GM18508 (cell line): Measurements from ENCODE around the gene SELENOI.

Experiments used
- ATAC-seq: cut with Tn5 transposase; IDR thresholded peaks from one replicate; pipeline ENCODE4 v1.9.1; 2021; ENCODE audit warnings: moderate number of reproducible peaks; ENCODE audit not compliant: insufficient read depth, unreplicated experiment

SELENOI gene

GRCh38 chr2:26401739-26402541 is 56.0 kb downstream of the SELENOI start, which contains the start of gene DRC1:
DRC1 (plus strand) TSS chr2:26401920; CDS start chr2:26401990, 70 bp downstream.
- ATAC-seq, result no peak

- ATAC-seq, result no peak
Measured at GRCh38 chr2:26407526-26407925, 61.6 kb downstream of the SELENOI start.

GRCh38 chr2:26409785-26410184 is 63.8 kb downstream of the SELENOI start:
- ATAC-seq, result no peak

GRCh38 chr2:26410764-26411243 is 64.9 kb downstream of the SELENOI start:
- ATAC-seq, result no peak

GRCh38 chr2:26411419-26411818 is 65.5 kb downstream of the SELENOI start:
- ATAC-seq, result no peak

GRCh38 chr2:26412091-26412673 is 66.2 kb downstream of the SELENOI start:
- no peak for ATAC-seq

GRCh38 chr2:26414311-26414710 is 68.4 kb downstream of the SELENOI start:
- no peak for ATAC-seq

GRCh38 chr2:26421961-26422360 is 76.0 kb downstream of the SELENOI start:
- no peak for ATAC-seq

GRCh38 chr2:26422947-26423629 is 77.1 kb downstream of the SELENOI start:
- no peak for ATAC-seq

- ATAC-seq, result no peak
Measured at GRCh38 chr2:26423750-26424149, 77.8 kb downstream of the SELENOI start.

- no peak for ATAC-seq
Measured at GRCh38 chr2:26424221-26424620, 78.3 kb downstream of the SELENOI start.

GRCh38 chr2:26428846-26429245 is 82.9 kb downstream of the SELENOI start:
- ATAC-seq, result no peak

- ATAC-seq, result no peak
Measured at GRCh38 chr2:26429779-26430578, 84.0 kb downstream of the SELENOI start.

GRCh38 chr2:26430826-26431225 is 84.9 kb downstream of the SELENOI start:
- ATAC-seq, result no peak

- ATAC-seq, result no peak
Measured at GRCh38 chr2:26432363-26432762, 86.4 kb downstream of the SELENOI start.

GRCh38 chr2:26432859-26433258 is 86.9 kb downstream of the SELENOI start:
- ATAC-seq, result no peak

- no peak for ATAC-seq
Measured at GRCh38 chr2:26435106-26435505, 89.2 kb downstream of the SELENOI start.

- ATAC-seq, result no peak
Measured at GRCh38 chr2:26438526-26438925, 92.6 kb downstream of the SELENOI start.

- ATAC-seq, result no peak
Measured at GRCh38 chr2:26438926-26439325, 93.0 kb downstream of the SELENOI start.

GRCh38 chr2:26442301-26442700 is 96.4 kb downstream of the SELENOI start:
- ATAC-seq, result no peak
